DMS79 (cell line): Measurements from ENCODE around the gene ABHD13.
A peak's percentile ranks its signal among the peaks of the same experiment; 100 is the strongest.

Experiments used
- DNase-seq: peaks from one replicate; lab custom pipeline; 2025; lab: John Stamatoyannopoulos, UW

Gene ABHD13

GRCh38 chr13:108218044-108218974 is at the start of gene ABHD13:
Gene ABHD13 (plus strand): TSS chr13:108218392. CDS start chr13:108229219, 10,827 bp downstream.
- peak; percentile 92 for DNase-seq

- DNase-seq: no peak
Measured at GRCh38 chr13:108168929-108169328, 49.3 kb upstream of the ABHD13 start.

GRCh38 chr13:108176685-108177274 is 41.4 kb upstream of the ABHD13 start:
- DNase-seq: no peak

GRCh38 chr13:108178078-108178477 is 40.1 kb upstream of the ABHD13 start:
- DNase-seq: no peak

DNA sequence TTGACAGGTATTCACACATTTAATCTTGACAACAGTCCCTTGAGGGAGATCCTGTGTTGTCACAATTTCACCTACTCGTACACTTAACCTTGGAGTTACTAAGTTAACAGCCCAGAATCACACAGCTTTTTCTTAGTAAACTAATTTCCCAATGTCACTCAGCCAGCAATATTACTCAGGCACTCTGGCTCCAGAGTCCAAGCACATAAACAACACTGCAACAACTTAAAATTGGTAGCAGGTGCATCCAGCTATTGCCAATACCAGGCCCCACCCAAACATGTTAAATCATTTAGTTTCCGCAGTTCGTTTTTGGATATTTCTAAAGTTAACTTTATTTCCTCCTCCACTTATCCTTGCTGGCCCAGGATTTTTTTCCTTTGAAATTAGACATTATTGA is 35.5 kb upstream of the ABHD13 start:
- DNase-seq: no peak

- no peak for DNase-seq
Measured at GRCh38 chr13:108185223-108185622, 33.0 kb upstream of the ABHD13 start.

DNA sequence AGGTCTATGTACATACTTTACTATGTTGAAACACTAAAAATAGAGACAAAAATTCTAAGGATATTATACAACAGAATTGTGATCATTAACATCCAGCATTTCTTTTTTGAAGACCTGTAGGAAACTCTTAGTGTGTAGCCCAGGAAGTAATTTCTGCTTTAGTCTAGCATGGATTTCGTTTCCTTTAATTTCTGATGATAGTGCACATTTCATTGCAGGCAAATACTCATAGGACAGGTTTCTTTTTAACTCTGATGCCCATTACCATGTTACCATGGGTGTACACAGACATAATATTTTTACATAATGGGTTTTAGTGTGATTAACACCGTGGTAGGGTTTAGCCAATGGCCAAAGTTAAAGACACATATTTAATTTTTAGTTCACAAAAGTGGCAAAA is 29.9 kb upstream of the ABHD13 start:
- DNase-seq: no peak

- no peak for DNase-seq
Measured at GRCh38 chr13:108190897-108191296, 27.3 kb upstream of the ABHD13 start.

GRCh38 chr13:108193806-108194205 is 24.4 kb upstream of the ABHD13 start:
- DNase-seq: no peak

DNA sequence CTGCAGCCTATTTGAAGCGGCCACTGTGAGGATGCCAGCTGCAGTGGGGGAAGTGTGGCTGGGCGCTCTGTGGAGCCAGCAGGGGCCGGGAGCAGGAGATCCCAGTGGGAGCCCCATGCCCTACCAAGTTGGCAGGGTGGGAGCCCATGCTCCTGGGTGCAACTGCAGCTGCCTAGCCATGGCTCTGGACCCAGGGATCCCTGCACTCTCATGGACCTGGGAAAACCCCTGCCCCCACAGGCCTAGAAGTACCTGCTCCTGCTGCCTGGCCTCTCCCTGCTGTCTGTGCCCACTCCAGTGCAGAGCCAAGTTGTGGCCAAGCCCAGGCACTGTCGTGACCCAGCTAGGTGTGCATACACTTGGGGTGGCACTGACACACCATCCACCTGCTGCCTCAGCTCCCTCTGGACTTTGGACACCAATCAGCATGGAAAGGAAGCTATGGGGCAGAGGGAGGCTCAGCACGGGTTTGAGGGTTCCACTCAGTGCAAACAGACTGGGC is 23.7 kb upstream of the ABHD13 start:
- DNase-seq: no peak

DNA sequence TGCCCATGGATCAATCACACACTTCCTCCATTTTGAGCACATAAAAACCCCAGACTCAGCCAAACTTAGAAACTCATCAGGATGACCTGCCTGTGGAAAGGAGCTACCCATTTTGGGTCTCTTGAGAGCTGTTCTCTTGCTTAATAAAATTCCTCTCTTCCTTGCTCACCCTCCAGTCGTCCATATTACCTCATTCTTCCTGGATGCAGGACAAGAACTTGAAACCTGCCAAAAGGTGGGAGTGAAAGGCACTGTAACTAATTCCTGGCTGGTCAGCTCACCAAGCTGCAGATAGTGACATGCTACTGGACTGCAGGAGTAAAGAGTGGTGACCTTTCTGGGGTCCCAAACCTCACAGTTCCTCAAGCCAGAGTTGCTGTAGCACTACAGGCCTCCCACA is 23.0 kb upstream of the ABHD13 start:
- no peak for DNase-seq

- no peak for DNase-seq
Measured at GRCh38 chr13:108195861-108196260, 22.3 kb upstream of the ABHD13 start.

DNA sequence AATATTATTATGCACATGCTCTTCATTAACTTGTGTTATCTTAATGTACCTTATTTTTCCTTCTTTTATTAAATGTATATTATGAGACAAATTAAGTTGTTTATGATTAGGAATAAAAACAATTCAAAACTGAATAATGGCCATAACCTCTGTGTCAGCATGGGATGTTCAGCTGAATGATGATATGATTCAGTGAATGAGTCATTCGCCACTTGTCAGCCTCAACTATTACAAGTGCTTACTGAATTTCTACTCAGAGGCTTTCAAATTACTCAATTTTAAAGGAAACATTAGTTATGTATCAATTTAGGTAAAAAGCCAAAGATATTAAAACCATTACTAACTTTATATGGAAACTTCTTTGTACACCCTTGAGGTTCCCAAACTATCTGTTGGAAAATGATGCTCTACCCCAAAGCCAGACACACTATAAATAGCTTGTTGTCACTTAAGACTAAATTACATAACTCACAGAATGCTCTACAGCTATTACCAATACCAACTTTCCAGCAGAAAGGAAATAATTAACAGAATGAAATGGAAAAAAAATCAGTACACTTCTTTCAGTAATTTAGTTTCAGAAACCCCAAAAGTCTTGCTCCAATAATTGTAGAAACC is 17.3 kb upstream of the ABHD13 start:
- DNase-seq: no peak

- DNase-seq: no peak
Measured at GRCh38 chr13:108210551-108210950, 7.6 kb upstream of the ABHD13 start.

- DNase-seq: no peak
Measured at GRCh38 chr13:108212886-108213285, 5.3 kb upstream of the ABHD13 start.

GRCh38 chr13:108213946-108214345 is 4.2 kb upstream of the ABHD13 start:
- peak; percentile 60 for DNase-seq

GRCh38 chr13:108214441-108215271 is 3.5 kb upstream of the ABHD13 start:
- peak; percentile 53 for DNase-seq

DNA sequence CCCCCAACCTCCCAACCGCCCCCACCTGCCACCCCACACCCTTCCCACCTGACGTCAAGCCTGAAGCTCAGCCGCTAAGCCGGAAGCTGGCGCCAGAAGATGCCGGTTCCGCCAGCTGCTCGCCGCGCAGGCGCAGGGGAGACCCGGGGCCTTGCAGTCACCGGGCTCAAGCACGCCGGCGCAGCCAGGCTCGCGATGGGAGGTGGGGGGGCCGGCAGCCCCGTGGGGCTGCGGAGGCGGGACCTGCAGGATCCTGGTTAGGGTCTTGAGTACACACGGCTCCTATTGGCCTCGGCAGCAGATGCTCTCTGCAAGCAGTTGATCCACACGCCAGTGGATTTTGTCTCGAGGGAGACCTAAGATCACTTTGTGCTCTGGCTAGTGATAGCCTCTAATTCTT is 2.8 kb upstream of the ABHD13 start, which contains the start of gene LIG4:
LIG4 (minus strand) TSS at position 101 of the 400 bp plus-strand sequence. CDS start 4,268 bp downstream, outside the sequence.
- DNase-seq: peak; percentile 99

DNA sequence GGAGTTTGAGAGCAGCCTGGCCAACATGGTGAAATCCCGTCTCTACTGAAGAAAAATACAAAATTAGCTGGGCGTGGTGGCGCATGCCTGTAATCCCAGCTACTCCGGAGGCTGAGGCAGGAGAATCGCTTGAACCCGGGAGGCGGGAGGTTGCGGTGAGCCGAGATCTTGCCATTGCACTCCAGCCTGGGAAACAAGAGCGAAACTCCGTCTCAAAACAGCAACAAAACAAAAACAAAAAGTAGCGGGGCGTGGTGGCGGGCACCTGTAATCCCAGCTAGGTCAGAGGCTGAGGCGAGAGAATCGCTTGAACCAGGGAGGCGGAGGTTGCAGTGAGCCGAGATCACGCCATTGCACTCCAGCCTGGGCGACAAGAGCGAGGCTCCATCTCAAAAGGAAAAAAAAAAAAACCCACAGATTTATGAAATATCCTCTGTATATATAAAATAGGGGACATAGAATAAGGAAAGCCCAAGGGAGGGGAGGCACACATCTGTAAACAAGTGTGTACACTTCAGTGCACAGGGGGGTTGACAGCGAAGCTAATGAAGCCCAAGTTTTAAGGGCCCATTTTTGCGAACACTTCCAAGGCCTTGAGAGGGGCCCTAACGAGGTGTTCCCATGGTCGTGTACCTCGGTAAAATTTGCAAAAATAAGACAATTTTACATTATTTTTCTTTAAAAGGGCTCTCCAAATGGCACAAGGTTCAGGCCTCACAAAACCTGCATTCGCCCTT is 717 bp upstream of the ABHD13 start:
- DNase-seq: peak; percentile 43

GRCh38 chr13:108220041-108220440 is 1.8 kb downstream of the ABHD13 start:
- DNase-seq: peak; percentile 42
